Epithelial cell of proximal tubule (primary cell): ENCODE measurements around the gene CHSY3. TPM values are rescaled to one million over a fixed set of nuclear protein-coding genes. Genes with fewer than 3 reads are reported as not detected.

Experiments used
- DNase-seq: peaks from one replicate; pipeline ENCODE4 v3.0.0-alpha.2; 2011; ENCODE audit warnings: low read depth
- H3K4me3 ChIP-seq: 2 replicates; pipeline ENCODE4 v1.5.1; 2011; ENCODE audit warnings: low read depth, mild to moderate bottlenecking, low read length
- total RNA-seq: library from RNA; depleted of rRNA; stranded (reverse); fragments of >200 nt; gene quantifications from 2 replicates; pipeline ENCODE4 v1.2.3, GENCODE V29; 2015
- TF ChIP-seq, protein P1 (sequence below): conservative IDR thresholded peaks from 2 replicates; pipeline ENCODE4 v1.5.1; 2012; ENCODE audit warnings: low read depth, mild to moderate bottlenecking, low read length

CHSY3 gene
- total RNA-seq, 1 donor from 2014 or later: 1.7 TPM

GRCh38 chr5:130155345-130156011, 251.2 kb downstream of the CHSY3 start:
- TF ChIP-seq, protein P1, sequence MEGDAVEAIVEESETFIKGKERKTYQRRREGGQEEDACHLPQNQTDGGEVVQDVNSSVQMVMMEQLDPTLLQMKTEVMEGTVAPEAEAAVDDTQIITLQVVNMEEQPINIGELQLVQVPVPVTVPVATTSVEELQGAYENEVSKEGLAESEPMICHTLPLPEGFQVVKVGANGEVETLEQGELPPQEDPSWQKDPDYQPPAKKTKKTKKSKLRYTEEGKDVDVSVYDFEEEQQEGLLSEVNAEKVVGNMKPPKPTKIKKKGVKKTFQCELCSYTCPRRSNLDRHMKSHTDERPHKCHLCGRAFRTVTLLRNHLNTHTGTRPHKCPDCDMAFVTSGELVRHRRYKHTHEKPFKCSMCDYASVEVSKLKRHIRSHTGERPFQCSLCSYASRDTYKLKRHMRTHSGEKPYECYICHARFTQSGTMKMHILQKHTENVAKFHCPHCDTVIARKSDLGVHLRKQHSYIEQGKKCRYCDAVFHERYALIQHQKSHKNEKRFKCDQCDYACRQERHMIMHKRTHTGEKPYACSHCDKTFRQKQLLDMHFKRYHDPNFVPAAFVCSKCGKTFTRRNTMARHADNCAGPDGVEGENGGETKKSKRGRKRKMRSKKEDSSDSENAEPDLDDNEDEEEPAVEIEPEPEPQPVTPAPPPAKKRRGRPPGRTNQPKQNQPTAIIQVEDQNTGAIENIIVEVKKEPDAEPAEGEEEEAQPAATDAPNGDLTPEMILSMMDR: no peak
- DNase-seq: no peak
- H3K4me3 ChIP-seq: no peak overlapping the region

GRCh38 chr5:130158036-130158435, 253.8 kb downstream of the CHSY3 start:
- DNase-seq: no peak
- TF ChIP-seq, protein P1: no peak
- H3K4me3 ChIP-seq: no peak overlapping the region

GRCh38 chr5:130159968-130160367, 255.7 kb downstream of the CHSY3 start:
- DNase-seq: no peak
- H3K4me3 ChIP-seq: no peak overlapping the region
- TF ChIP-seq, protein P1: no peak

GRCh38 chr5:130164966-130165365, 260.7 kb downstream of the CHSY3 start:
- TF ChIP-seq, protein P1: no peak
- no peak for DNase-seq

GRCh38 chr5:130166839-130167490, 262.7 kb downstream of the CHSY3 start:
- TF ChIP-seq, protein P1: no peak
- DNase-seq: no peak
- no peak overlapping the region for H3K4me3 ChIP-seq

More at GRCh38 chr5:130164966-130165365, 260.7 kb downstream of the CHSY3 start:
- no peak overlapping the region for H3K4me3 ChIP-seq

DNA sequence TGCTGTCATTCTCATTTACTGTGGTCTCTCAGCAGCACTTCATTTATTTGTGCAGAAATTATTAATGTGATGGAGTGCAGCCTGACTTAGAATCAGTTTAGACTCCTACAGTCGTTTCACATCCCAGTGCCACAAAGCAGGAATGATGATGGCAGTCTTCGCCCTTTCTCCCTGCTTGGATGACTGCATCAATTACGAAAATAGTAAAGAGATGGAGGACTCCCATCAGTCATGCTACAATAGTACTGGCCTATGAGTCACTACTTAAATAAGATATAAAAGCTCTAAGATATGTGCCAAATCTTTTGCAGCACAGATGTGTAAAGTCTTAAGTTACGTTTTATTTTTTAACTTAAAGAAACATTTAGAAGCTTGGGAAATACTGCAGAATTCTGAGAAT, 263.9 kb downstream of the CHSY3 start:
- no peak for DNase-seq
- TF ChIP-seq, protein P1: no peak
- H3K4me3 ChIP-seq: no peak overlapping the region
